GM21528 (cell line): ENCODE measurements around the gene CA6.
"Not testable (repeated sequence)": the region's sequence is repeated elsewhere in the genome, so short reads cannot be mapped to it uniquely, and the experiment has no call there.

Experiments used
- ATAC-seq: cut with Tn5 transposase; IDR thresholded peaks from one replicate; pipeline ENCODE4 v1.9.1; 2021; ENCODE audit warnings: mild to moderate bottlenecking, moderate library complexity; ENCODE audit not compliant: unreplicated experiment, low FRiP score

The CA6 gene

GRCh38 chr1:9004031-9004699, 58.5 kb downstream of the CA6 start:
- no peak for ATAC-seq

- ATAC-seq: peak; percentile 50
These were observed 59.2 kb downstream of the CA6 start for GRCh38 chr1:9004700-9005394.

GRCh38 chr1:9005395-9005708, 59.7 kb downstream of the CA6 start:
- no peak for ATAC-seq

- ATAC-seq: no peak
These were observed 61.4 kb downstream of the CA6 start for GRCh38 chr1:9006956-9007615.

- ATAC-seq: no peak
These were observed 62.6 kb downstream of the CA6 start for GRCh38 chr1:9008236-9008635.

- no peak for ATAC-seq
These were observed 64.0 kb downstream of the CA6 start for GRCh38 chr1:9009438-9010370.

GRCh38 chr1:9010781-9011323, 65.2 kb downstream of the CA6 start:
- ATAC-seq: no peak

- ATAC-seq: no peak
These were observed 68.2 kb downstream of the CA6 start for GRCh38 chr1:9013819-9014218.

GRCh38 chr1:9014475-9015375, 69.1 kb downstream of the CA6 start:
- ATAC-seq: no peak

GRCh38 chr1:9016455-9016854, 70.8 kb downstream of the CA6 start:
- ATAC-seq: no peak

GRCh38 chr1:9018333-9018732, 72.7 kb downstream of the CA6 start:
- no peak for ATAC-seq

- ATAC-seq: no peak
These were observed 74.2 kb downstream of the CA6 start for GRCh38 chr1:9019896-9020295.

- ATAC-seq: no peak
These were observed 74.6 kb downstream of the CA6 start for GRCh38 chr1:9020305-9020704.

- ATAC-seq: not testable (repeated sequence)
These were observed 76.5 kb downstream of the CA6 start for GRCh38 chr1:9022026-9022738.

- no peak for ATAC-seq
These were observed 77.1 kb downstream of the CA6 start for GRCh38 chr1:9022773-9023172.
